ENCODE measurements around the gene EFHC1.
"Not testable (repeated sequence)": the region's sequence is repeated elsewhere in the genome, so short reads cannot be mapped to it uniquely, and the experiment has no call there.

Gene EFHC1

DNA sequence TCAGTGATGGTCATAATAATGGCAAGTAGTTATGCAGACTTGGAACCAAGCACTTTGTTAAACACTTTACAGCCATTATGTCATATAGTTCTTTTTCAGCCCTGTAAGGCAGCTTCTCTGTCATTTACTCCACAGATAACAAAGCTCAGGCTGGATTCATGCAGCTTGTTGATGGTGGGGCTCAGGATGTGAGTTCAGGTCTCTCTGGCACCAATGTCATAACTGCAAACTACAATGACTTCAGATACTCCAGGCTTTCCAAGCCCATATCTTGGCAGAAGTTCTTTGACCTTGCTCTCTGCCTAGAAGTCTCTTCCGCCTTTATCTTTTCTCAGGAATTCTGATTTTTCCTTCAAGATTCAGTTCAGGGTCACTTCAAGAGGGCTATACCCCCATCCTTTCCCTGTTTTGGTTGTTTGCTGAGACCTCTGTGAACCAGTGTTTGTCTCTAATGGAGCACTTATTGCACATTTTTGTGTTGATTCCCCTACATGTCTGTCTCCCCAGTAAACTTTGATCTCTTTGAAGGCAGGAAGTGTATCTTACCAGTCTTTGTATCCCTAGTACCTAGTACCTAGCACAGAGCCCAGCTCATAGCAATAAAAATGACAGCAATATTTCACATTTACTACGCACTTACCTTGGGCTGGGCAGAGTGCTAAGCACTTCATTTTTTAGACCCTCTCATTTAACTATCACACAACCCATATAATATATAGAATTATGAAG, 19.7 kb upstream of the EFHC1 start:
- DNase-seq: no peak

- no peak for DNase-seq
Observed at GRCh38 chr6:52403086-52403485, 17.1 kb upstream of the EFHC1 start.

DNA sequence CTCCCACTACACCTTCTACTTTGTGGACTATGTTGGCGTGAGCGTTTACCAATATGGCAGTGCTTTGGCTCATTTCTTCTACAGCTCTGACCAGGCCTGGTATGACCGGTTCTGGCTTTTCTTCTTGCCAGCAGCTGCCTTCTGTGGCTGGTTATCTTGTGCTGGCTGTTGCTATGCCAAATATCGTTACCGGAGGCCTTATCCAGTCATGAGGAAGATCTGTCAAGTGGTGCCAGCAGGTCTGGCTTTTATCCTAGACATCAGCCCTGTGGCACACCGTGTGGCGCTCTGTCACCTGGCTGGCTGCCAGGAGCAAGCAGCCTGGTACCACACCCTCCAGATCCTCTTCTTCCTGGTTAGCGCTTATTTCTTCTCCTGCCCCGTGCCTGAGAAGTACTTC, 16.5 kb upstream of the EFHC1 start:
- DNase-seq: no peak

DNA sequence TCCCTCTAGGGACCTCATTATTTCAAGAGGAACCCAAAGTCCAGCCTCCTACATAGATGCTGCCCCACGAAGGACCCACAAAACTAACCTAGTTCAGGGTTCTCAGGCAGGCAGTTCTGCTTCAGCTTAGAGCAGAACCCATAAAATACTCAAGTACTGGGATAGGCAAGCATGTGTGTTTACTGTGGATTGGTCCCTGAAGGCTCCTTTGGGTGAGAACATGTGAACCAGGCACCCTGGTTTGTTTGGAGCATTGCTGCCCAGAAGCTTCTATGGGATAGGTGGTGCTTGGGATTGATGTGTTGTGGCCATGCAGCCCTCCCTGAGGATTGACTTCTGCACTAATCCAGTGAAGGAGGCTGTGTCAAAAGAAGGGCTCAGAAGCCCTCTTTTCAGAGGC, 14.9 kb upstream of the EFHC1 start:
- DNase-seq: no peak

GRCh38 chr6:52407467-52407866, 12.7 kb upstream of the EFHC1 start:
- no peak for DNase-seq

GRCh38 chr6:52409499-52409898, 10.6 kb upstream of the EFHC1 start:
- DNase-seq: no peak

DNA sequence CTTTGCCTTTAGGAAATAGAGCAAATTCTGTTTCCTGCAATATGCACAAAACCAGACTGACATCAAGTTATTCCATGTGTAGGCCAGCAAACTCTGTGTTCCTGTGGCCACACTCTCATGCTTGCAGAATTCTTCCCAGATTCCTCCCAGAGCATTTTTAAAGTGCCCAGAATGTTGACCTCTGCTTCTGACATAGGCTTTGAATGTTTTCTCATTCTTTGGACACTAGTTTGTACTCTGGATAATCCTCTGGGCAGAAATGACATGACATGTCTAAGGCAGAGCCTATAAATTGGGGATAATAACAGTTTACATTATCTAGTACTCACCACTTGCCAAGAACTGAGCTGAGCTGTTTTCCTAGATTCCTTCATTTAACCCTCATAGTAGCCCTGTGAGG, 9.2 kb upstream of the EFHC1 start:
- DNase-seq: no peak

- DNase-seq: no peak
Observed at GRCh38 chr6:52411911-52412310, 8.2 kb upstream of the EFHC1 start.

- DNase-seq: no peak
Observed at GRCh38 chr6:52415333-52415732, 4.8 kb upstream of the EFHC1 start.

DNA sequence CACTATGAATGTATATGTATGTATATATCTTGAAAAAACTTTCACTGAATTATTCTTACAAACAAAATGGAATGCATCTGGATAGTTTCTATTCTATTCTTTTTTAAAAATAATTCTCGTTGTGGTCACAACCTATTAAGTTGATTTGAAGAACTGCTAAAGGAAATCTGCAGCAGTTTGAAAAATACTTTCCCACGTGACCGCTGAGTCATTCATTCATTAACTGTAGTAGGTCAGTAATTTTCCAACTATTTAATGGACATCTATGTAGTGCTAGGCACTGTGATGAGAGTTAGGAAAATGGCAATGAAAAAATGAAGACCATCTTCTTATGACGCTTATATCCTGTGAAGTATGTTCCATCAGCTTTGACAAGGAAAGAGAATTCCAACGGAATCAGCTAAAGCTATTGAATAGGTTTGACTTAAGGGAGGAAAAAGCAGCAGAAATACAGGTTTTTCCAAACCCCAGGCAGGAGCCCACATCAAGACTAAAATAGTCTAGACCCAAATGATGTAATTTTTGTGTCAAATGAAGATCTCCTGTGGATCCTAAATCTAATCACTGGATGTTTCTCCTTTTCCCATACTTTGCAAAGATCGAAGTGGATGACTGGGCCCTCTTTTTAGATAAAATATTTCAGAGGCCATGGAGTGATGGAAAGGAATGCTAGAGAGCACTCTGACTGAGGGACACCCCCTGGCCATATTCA, 4.1 kb upstream of the EFHC1 start:
- DNase-seq: no peak

DNA sequence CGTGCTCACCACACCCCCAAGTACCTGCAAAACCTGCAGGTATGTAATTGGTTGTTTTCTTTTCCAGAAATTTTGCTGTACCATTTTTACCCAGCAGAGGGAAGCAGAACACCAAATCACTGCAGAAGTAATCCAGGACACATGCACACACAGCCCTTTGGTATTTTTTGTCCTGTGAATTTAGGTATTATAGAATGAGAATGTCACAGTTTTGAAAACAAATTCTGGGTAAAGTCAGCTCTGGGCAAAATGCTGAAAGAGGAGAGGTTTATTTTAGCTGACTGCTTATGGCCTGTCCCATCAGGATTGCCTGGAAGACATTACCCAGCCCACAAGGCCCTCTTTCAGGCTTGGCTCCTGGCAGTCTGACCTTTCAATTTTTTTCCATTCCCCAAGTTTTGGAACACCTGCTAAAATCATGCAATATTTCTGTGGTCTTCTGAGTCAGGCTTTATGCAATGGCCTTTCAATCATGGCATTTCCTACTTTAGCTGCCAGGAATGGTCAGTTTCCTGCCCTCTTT, 3.5 kb upstream of the EFHC1 start:
- no peak for DNase-seq

GRCh38 chr6:52417675-52418111, 2.4 kb upstream of the EFHC1 start:
- DNase-seq: no peak

DNA sequence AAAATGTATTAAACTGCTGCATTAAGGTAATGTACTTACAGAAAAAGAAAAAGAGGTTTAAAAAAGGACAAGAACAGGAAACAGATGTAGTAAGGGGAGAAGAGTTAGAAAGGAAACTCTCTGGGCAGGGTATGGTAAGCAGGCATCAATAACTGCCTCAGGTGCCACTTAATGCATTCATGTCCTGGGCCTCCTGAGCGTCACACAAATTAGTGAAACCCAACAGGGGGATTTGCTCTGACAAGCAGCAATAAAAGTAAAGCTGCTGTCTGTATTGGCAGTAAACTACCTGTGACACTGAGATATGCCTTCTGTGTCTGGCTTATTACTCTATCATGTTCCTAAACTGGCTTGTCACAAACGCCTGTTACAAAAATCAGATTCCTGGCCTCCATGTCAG, 1.5 kb upstream of the EFHC1 start:
- DNase-seq: no peak

DNA sequence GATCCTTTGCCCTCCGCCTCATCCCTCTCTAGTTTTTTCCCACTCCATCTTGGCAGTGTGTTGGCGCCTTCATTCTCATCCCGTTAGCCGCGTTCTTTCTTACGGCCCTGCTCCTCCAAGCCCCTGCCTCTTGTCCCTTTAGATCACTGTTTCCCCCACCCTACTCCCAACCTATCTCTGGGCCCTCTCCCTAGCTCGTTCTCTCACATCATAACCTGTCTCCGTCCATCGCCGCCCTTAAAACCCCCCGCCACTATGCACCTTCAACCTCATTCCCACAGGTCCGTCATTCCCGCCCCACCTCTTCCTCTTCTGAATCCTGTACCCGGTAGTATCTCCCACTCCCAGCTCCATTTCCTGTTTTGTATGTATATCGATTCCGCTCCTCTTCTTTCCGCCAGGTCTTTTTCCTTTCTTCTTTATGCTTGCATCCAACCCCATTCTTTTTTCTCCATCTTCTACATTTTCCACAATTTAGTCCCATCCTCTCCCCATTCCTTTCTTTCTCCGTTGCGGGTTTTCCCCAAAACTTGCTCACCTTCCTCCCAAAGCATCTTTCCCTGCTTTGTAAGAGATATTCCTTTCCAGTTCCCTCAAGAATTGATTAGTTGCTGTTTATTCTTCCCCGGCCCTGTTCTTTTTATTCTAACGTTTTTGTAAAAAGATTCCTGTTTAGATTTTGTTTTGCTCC, 671 bp downstream of the EFHC1 start:
- DNase-seq: no peak

GRCh38 chr6:52422156-52422555, 2.0 kb downstream of the EFHC1 start:
- DNase-seq: no peak

GRCh38 chr6:52423448-52423847, 3.3 kb downstream of the EFHC1 start:
- no peak for DNase-seq

GRCh38 chr6:52423971-52424381, 3.8 kb downstream of the EFHC1 start:
- DNase-seq: no peak

GRCh38 chr6:52424513-52424912, 4.4 kb downstream of the EFHC1 start:
- no peak for DNase-seq

GRCh38 chr6:52426667-52427066, 6.5 kb downstream of the EFHC1 start:
- DNase-seq: no peak

DNA sequence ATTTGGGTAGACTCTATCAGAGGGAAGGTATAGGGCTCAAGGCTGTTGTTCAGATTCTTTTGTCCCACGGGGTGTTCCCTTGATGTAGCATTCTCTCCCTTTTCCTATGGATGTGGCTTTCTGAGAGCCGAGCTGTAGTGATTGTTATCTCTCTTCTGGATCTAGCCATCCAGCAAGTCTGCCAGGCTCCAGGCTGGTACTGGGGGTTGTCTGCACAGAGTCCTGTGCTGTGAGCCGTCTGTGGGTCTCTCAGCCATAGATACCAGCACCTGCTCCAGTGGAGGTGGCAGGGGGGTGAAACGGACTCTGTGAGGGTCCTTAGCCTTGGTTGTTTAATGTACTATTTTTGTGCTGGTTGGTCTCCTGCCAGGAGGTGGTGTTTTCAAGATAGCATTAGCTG, 13.2 kb downstream of the EFHC1 start:
- not testable (repeated sequence) for DNase-seq

DNA sequence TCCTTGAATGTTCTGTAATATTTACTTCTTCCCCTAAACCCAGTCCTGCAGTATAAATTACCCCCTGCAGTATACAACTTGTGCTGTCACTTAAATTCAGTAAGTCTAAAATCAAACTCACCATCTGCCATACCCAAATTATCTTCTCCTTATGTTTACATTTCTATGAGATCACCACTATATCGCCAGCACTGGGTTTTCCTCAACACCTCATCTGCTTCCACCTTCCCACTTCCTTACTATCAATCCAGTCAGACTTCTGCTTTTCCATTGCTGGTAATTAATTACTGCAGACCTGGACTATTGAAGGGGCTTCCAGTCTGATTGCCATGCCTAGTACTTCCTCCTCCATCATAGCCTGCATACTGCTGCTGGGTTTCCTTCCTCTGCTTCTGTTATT, 15.2 kb downstream of the EFHC1 start:
- DNase-seq: no peak

DNA sequence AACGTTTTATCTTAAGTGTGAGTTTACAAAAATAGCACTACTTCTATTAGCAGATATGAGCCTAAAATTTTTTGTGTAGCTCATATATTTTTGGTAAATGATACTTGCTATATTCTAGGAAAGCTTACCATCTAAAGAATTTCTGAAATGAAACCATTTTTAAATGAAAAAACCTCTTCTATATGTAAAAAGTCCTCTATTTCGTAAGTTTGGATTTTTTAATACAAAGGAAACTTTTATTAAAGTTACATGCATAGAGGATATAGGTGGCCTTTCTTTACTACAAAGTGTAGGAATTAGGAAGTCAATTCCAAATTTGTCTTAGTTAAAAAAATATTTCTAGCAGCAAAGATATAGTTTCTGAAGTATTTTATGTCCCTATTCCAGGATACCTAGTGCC, 18.8 kb downstream of the EFHC1 start:
- no peak for DNase-seq

- DNase-seq: no peak
Observed at GRCh38 chr6:52454556-52454955, 34.4 kb downstream of the EFHC1 start.

GRCh38 chr6:52457096-52457495, 37.0 kb downstream of the EFHC1 start:
- DNase-seq: no peak
